GM12865 (cell line): ENCODE measurements around the gene RNF223.

Experiments
- DNase-seq: peaks from one replicate; pipeline ENCODE4 v3.0.0; 2010; ENCODE audit warnings: low read depth
- H3K4me3 ChIP-seq: 2 replicates; pipeline ENCODE4 v1.5.1; 2011; ENCODE audit warnings: mild to moderate bottlenecking, low read depth, low read length, control low read depth
- CTCF ChIP-seq: IDR thresholded peaks from 2 replicates; pipeline ENCODE4 v1.5.1; 2011; ENCODE audit warnings: low read length, control low read depth, low read depth, inconsistent platforms; ENCODE audit not compliant: insufficient read depth; ENCODE audit errors: missing control alignments

The RNF223 gene

GRCh38 chr1:1054971-1055370 is 19.1 kb downstream of the RNF223 start:
- no peak for DNase-seq
- no peak for TF ChIP-seq CTCF
- no peak overlapping the region for H3K4me3 ChIP-seq

DNA sequence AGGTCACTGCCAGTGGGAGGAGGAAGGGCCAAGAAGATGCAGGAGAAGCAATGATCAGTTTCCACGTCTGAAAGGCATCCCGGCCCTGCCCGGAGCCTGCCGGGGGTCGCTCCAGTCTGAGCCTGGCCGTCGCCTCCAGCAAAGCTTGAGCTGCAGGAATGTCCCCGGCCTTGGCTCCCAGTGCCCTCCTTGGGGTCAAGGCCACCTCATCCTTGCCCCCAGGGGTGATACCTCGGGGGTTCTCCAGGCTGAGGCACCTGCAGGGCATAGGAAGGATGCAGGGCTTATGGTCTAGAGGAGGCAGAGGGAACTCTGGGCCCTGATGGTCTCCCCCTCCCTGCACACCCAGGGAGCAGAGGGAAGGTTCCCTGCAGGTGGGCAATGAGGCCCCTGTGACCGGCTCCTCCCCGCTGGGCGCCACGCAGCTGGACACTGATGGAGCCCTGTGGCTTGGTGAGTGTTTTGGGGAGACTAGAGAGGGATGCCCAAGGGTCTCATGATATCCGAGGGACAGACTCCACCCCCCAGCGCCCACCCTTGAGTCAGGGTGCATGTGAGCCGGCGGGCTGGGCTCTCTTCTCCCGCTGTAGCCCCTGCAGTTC is 19.9 kb downstream of the RNF223 start:
- no peak overlapping the region for H3K4me3 ChIP-seq
- no peak for TF ChIP-seq CTCF
- no peak for DNase-seq

GRCh38 chr1:1053682-1054081 is 20.4 kb downstream of the RNF223 start:
- no peak for TF ChIP-seq CTCF
- no peak for DNase-seq
- no peak overlapping the region for H3K4me3 ChIP-seq

DNA sequence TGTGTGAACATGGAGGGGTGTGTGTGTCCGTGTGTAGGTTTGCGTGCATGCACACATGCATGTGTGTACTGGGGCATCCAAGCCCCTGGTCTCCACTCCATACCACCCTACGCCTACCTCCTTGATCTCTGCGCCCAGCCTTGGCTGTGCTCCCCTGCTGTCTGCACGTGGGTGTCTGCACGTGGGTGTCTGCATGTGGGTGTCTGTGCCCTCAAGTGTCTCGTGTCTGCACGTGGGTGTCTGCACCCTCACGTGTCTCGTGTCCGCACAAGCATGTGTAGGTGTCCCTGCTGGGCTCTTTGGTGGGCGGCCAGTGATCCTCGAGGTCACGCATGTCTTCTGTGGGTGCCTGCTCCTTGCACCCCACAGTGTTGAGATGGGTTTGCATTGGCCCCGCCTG is 21.1 kb downstream of the RNF223 start:
- DNase-seq: no peak
- no peak for TF ChIP-seq CTCF
- H3K4me3 ChIP-seq: no peak overlapping the region

DNA sequence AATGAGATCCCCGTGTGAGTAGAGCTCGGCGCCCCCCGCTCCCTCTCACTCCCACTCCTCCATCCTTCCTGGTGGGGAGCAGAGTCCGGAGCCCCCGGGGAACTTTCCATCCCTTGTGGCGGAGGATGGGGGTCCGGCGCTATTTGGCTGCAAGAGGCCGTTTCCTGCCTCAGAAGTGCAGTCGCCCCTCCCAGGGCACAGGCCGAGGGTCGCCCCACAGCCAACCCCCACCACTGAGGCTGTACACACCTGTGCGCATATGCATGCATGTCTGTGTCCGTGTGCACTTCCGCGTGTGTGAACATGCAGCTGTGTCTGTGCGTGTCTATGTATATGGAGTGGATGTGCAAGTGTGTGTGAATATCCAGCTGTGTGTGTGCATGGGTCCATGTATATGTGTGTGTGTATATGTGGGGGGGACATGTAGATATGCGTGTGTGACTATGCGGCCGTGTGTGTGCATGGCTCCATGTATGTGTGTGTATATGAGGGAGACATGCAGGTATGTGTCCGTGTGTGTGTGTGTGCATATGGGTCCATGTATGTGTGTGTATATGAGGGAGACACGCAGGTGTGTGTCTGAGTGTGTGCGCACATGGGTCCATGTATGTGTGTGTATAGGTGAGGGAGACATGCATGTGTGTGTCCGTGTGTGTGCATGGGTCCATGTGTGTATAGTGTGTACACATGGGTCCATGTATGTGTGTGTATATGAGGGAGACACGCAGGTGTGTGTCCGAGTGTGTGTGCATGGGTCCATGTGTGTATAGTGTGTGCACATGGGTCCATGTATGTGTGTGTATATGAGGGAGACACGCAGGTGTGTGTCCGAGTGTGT is 21.9 kb downstream of the RNF223 start:
- no peak for TF ChIP-seq CTCF
- no peak overlapping the region for H3K4me3 ChIP-seq
- DNase-seq: no peak

DNA sequence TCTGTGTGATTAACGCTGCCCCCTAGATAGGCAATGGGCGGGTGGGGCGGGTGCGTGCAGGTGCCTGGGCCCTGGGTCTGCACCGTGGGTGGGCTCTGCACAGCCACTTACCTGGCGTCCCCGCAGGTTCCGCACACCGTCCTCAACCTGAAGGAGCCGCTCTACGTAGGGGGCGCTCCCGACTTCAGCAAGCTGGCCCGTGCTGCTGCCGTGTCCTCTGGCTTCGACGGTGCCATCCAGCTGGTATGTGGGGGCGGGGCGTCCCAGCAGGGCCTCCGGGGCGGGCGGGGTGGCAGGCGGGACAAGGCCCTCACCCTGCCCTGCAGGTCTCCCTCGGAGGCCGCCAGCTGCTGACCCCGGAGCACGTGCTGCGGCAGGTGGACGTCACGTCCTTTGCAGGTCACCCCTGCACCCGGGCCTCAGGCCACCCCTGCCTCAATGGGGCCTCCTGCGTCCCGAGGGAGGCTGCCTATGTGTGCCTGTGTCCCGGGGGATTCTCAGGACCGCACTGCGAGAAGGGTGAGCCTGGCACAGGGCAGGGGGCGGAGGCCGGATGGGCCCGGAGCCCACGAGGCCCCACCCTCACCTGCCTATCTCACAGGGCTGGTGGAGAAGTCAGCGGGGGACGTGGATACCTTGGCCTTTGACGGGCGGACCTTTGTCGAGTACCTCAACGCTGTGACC is 22.8 kb downstream of the RNF223 start:
- no peak for DNase-seq
- H3K4me3 ChIP-seq: no peak overlapping the region
- TF ChIP-seq CTCF: no peak
